T-helper 1 cell (primary cell): ENCODE data around the gene PRSS53.
"Not testable (repeated sequence)": the region's sequence is repeated elsewhere in the genome, so short reads cannot be mapped to it uniquely, and the experiment has no call there.

Source experiments
- DNase-seq, 5 donors: peaks; one replicate each; pipeline ENCODE4 v3.0.0-alpha.2; 2012 to 2020
- total RNA-seq, 4 donors: gene quantifications; one replicate each; lab custom pipeline; 2026; lab: John Stamatoyannopoulos, UW

The PRSS53 gene
- total RNA-seq: 2.0 to 8.0 (median 6.3) reads per million in 4 donors

DNA sequence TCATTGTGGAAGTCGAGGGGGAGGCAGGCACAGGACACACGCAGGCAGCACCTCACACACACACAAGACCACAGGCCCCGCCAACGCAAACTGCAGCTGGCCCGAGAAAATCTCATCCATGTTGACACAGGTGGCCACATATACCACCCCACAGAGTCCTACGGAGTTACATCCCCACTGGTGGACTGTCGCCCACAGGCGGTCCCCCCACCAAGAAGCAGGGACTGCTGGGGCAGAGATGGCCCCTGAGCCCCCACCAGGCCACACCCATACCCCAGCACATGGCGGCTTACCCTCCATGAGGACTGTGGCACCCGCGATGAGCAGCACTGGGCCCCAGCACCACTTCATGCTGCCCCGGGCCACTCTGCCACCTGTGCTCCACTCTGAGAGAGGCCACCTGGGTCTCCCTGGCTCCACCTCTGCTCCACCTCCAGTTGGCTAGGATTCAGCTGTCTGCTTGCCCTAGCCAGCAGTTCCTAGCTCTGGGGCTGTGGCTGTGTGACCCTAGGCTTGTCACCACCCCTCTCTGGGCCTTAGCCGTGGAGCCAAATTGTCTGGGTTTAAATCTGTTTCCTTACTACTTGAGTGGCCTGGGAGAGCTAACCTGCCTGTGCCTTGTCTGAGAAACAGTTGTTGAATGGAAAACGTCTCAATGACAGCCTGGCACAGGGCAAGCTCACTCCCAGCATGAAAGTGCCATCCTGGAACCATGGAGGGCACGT, at the start of gene PRSS53:
PRSS53 (minus strand) TSS at position 485 of the 725 bp plus-strand sequence; CDS start at position 351, 134 bp downstream.
- DNase-seq: no peak

DNA sequence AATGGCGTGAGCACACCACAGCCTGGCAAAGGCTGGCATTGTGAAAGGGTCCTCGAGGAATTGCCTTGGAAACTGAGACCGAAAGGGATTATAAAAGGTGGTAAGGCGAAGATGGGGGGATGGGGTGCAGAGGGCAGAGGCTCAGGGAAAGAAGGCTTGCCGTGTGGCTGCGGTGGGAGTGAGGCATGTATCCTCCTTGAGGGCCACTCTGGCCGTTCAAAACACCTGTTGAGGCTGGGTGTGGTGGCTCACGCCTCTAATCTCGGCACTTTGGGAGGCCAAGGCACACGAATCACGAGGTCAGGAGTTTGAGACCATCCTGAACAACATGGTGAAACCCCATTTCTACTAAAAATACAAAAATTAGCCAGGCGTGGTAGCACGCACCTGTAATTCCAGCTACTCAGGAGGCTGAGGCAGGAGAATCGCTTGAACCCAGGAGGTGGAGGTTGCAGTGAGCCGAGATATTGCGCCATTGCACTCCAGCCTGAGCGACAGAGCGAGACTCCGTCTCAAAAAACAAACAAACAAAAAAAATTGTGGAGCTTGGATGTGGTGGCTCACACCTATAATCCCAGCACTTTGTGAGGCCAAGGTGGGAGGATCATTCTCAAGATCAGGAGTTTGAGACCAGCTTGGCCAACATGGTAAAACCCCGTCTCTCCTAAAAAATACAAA, 48.2 kb upstream of the PRSS53 start:
- DNase-seq: not testable (repeated sequence)

DNA sequence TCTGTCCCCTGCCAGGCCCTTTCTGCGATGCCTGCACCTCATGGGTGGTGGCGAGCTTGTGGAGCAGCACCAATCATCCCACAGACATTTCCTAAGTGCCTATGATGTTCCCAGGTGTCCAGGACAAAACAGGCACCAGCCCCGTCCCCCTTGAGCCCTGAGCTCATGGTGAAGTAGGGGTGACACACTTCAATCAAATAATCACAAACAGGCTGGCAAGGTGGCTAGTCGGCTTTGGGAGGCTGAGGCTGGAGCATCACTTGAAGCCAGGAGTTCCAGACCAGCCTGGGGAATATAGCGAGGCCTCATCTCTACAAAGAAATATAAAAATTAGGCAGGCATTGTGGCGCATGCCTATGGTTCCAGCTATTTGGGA, 47.5 kb upstream of the PRSS53 start:
- no peak for DNase-seq

DNA sequence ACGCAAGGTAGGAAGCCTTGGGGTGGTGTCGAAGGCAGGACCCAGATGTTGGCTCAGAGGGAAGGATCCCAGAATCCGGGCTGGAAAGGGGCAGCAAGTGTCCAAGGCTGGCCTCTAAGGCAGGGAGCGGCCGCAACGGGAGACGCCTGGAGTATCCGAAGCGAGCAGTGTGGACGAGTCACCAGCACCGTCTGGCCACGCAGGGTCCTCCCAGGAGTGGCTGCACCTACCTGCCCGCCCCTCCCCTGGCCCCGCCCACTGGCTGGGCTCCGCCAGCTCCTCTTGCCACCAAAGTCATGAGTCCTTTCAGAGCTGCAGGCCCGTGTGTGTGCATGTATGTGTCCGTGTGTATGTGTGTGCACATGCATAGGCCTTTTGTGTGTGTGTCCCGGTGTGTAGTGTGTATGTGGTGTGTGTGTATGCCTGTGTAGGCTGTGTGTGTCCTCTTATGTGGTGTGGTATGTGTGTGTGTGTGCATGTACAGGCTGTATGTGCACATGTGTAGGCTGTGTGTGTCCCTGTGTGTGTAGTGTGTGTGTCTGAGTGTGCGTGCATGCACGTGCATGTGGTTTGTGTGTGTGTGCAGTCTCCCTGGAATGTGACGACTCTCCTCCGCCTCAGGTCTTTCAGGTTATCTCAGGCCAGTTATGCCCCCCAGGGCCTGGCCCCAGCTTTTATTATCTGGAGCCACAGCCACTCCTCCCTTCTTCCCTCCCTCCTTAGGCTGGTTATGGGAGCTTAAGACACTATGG, 47.0 kb upstream of the PRSS53 start, which contains the start of gene PRSS8:
PRSS8 (minus strand) TSS at position 193 of the 752 bp plus-strand sequence. CDS start 229 bp downstream, outside the sequence.
- DNase-seq: no peak

DNA sequence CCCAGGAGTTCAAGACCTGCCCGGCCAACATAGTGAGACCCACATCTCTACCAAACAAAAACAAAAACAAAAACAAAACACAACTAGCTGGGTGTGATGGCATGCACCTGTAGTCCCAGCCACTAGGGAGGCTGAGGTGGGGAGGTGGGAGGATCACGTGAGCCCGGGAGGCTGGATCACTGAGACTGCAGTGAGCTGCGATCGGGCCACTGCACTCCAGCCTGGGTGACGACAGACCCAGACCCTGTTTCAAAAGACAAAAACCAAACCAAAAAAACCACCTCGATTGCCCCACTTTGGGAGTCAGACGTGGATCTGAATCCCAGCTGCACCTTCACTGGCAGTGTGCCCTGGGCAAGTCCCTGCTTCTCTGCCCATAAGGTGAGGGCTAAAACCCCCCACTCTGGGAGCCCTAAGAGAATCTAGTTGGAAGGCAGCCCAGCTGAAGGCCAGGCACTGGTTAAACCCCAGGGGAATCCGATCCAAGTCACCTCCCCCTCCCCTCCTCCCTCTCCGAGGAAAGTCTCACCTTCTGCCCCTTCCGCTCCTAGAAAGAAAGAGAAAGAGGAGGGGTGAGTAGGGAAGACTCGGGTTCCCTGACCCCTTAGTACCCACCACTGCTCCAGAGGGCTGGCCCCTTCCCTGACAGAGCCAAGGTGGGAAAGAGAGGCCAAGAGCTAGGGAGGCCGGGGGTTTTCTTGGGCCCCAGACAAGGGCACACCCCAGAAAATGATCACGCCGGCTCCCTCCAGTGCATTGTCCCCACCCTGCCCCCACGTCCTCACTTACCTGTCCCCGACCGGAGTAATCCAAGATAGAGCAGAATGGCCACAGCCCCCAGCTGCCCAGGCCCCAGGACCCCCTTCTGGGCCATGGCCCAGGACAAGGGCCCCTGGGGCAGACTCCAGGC, 46.1 kb upstream of the PRSS53 start:
- DNase-seq: no peak

DNA sequence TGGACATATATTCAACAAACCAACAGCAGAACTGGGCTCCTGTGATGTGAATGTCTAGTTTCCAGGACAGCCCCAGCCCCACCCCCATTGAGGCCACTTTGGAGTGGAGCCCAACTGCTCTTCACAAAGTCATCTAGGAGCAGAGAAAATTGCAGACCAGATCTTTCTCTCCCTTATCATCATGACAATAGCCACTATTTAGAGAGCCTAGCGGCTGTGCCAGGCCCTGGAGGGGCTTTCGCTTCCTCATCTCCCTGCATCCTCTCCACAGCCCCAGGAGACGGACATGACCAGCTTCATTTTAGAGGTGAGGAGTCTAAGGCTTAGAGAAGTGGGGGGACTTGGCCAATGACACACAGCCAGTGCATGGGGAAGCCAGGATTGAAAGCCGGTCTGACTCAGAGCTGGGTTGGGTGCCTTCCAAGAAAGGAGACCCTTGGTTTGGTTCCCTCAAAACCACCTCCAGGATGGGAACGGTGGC, 45.4 kb upstream of the PRSS53 start:
- no peak for DNase-seq

DNA sequence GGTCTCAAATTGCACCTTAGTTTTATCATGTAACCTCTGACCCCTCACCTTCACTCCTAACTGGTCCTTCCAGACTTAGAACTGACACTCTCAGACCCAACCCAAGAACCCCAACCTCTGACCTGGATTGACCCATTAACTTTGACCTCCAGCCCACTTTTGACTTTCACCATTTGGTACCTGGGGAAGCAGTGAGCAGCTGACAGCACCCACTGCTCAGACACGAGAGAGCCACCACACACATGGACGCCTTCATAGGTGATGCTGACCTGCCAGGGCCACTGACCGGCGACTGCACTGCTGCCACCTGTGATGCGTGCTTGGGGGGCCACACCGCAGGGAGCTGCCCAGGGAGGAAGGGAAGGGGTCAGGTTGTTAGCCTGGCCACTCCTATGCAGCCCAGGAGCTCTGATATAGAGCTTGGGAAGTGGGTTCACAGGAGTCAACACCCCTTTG, 44.3 kb upstream of the PRSS53 start:
- DNase-seq: no peak

DNA sequence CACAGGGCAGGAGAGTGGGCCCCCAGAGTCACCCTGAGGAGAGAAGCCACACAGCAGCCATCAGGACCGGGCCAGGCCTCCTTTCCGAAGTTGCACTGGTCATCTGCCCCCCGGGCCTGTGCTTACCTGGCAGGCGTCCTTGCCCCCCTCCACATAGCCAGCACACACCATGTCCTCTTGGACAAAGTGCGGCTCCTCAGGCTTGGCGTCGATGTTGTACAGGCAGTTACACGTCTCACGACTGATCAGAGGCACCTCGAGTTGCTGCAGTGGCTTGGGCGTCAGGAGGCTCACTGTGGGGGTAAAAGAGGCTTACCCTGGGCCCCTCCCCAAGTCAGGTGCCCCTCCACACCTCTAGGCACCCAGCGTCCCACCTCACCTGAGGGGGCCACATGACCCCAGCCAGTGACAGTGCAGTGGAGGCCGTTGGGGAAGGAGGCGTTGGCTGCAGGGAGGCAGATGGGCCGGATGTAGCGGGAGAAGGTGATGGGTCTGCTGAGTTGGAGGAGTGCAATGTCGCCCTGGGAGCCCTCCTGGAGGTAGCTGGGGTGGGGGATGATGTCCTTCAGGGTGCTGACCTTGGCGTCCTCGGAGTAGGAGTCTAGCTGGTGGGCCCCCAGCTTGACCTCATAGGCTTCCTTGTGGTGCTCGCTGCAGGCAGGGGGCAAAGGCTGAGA, 43.7 kb upstream of the PRSS53 start:
- no peak for DNase-seq

DNA sequence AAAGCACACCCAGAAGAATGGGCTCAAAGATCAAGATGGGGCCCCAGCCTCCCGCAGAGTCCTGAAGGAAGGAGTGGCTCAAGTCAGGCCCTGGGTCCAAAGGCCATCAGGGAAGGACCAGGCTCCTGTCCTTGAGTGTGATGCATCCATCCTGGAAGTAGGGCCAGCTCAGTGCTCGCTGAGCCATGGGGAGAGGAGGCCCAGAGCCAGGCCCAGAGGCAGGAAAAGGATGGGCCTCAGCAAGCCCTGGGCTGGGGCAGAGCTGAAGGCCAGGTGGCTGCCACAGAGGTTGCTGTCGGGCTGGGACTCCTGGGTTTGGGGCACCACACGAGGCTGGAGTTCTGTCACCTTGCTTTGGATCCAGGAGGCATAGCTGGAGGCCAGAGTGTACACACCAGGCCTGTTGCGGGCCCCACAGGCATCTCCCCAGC, 43.1 kb upstream of the PRSS53 start:
- DNase-seq: no peak

DNA sequence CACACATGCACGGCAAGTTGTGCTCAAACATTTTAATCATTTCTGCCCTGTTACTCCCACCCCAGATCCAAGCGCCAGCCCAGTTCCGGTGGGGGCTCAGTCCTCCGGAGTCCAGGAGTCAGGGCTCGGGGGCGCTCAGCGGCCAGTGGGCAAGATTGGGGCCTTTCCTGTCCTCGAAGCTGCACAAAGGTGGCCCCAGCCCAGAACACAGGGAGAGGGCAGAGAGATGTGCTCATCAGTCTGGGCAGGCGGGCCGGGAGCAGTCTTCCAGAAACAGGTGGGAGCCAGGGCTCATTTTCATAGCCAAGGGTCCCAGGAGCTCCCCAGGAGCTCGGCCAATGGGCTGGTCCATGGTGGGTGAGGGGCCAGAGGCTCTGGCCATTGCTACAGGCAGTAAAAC, 42.7 kb upstream of the PRSS53 start:
- no peak for DNase-seq

DNA sequence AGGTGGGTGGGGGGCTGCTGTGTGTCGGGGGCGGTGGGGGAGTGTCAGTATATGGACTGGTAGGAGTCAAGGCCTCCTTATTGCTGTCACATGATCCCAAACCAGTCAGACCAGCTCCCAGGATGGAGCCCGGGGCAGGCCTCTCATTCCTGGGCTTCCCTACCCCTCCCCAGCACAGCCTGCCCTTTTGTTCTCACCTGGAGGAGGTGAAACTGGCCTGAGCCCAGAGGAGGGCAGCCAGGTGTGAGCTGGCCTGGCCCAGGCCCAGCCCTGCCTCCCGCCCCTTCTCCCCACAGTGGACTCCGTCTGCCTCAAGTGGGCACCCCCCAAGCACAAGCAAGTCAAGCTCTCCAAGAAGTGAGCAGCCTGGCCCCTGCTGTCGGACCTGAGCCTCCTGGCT, 42.2 kb upstream of the PRSS53 start:
- no peak for DNase-seq

DNA sequence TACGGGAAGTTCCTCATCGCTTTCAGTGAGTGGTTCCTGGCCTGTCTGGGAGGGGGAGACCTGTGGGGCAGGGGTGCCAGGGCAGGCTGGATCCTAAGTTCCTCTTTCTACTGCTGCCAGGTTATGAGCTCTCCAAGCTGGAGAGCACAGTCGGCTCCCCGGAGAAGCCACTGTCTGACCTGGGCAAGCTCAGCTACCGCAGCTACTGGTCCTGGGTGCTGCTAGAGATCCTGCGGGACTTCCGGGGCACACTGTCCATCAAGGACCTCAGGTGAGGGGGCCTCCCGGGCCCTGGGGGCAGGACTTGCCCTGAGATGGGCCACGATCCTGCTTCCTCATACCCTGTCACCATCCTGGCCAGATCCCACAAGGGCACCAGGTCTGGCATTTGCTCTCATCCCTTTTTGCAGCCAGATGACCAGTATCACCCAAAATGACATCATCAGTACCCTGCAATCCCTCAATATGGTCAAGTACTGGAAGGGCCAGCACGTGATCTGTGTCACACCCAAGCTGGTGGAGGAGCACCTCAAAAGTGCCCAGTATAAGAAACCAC, 41.7 kb upstream of the PRSS53 start:
- no peak for DNase-seq

DNA sequence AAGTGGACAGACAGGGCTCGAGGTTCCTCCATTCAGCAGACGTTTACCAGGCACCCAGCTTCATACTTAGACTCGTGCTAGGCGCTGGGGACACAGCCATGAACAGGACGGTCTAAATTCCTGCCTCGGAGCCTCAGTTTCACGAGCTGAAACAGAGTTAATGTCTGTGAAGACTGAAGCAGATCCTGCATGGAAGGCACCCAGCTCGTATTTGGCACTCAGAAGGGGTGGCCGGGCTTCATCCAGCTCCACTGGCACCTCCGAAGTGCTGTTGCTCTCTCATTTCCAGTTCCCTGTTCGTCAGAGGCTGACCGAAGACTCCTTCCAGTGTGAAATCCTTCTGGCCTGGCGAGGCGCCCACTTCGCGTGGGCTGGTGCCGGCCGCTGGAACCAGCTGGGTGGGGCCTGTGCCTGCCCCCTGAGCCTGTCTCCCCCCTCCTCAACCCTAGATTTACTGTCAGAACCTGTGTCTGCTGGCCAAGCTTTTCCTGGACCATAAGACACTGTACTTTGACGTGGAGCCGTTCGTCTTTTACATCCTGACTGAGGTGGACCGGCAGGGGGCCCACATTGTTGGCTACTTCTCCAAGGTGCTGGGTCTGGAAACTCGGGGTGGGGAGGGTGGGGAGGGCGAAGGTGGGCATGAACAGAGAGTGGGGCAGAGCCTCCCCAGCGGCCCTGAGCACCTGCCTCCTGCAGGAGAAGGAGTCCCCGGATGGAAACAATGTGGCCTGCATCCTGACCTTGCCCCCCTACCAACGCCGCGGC, 41.0 kb upstream of the PRSS53 start:
- DNase-seq: no peak

DNA sequence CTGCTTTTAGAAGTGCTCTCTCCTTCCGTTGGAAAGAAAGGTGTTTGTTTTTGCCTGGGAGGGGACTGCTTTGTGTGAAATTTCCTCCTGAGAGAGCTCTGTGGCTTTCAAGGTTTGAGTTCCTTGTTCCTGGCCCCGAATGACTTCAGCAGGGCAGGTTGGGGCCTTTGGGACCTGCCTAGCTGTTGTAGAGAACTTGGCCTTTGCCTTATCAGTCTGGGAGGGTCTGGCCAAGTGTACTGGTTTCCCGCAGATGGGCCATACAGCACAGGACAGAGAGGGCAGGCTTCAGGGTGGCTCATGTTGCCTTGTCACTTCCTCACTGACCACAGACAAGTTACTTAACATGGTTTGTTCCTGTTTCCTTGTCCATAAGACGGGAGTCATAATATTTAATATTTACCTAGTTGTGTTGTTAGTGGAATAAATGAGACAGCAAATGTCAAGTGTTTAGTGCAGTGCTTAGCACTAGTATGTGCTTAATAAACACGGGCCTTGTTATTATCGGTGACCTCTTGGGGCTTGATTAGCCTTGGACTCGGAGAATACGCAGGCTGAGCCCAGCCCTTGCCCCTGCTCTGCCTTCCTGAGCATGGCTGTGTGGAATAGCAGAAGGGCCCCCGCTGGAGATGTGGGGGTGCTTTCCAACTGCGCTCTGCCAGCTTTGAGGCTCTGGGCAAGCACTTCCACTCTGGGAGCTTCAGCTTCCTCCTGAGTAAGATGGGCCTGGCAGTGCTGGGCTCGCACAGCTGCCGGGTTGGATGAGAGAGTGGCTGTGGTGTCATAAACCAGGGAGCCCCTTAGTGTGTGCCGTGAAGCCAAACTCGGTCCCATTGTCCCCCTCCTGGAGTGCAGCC, 40.2 kb upstream of the PRSS53 start:
- no peak for DNase-seq

DNA sequence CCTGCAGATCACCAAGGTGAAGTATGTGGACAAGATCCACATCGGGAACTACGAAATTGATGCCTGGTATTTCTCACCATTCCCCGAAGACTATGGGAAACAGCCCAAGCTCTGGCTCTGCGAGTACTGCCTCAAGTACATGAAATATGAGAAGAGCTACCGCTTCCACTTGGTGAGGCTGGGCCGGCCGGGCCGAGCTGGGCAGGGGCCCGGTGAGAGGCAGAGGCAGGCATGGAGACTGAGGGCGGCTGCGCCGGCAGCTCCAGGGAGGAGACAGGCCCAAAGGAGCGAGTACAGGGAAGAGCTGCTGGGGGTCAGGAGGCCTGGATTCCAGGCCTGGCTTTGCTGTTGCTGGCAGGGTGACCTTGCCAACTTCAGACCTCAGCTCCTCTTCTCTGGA, 38.4 kb upstream of the PRSS53 start:
- no peak for DNase-seq

DNA sequence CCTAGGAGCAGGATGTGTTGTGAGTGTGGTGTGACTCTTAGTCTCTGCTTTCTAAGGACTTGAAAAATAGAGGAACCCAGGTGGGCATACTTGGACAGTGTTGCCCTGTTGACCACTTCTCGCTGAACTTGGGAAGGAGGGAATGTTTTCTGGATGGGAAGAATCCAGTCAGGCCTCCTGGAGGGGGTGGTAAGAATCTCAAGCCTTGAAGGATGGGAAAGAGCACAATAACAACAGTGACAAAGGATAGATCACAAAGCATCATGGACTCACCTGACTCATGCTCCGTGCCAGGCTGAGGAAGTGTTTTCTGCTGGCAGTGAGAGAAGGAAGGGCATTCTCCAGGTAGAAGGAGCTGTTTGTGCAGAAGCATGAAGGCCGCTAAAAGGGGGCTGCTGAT, 37.1 kb upstream of the PRSS53 start:
- DNase-seq: no peak

DNA sequence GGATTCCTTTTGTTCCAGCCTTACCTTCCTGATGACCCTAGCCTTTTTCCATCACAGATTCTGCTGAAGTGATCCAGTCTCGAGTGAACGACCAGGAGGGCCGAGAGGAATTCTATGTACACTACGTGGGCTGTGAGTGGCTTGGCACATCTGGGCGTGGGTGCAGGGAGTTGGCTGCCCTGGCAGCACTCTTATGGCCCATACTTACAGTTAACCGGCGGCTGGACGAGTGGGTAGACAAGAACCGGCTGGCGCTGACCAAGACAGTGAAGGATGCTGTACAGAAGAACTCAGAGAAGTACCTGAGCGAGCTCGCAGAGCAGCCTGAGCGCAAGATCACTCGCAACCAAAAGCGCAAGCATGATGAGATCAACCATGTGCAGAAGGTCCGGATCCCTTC, 31.4 kb upstream of the PRSS53 start:
- no peak for DNase-seq

DNA sequence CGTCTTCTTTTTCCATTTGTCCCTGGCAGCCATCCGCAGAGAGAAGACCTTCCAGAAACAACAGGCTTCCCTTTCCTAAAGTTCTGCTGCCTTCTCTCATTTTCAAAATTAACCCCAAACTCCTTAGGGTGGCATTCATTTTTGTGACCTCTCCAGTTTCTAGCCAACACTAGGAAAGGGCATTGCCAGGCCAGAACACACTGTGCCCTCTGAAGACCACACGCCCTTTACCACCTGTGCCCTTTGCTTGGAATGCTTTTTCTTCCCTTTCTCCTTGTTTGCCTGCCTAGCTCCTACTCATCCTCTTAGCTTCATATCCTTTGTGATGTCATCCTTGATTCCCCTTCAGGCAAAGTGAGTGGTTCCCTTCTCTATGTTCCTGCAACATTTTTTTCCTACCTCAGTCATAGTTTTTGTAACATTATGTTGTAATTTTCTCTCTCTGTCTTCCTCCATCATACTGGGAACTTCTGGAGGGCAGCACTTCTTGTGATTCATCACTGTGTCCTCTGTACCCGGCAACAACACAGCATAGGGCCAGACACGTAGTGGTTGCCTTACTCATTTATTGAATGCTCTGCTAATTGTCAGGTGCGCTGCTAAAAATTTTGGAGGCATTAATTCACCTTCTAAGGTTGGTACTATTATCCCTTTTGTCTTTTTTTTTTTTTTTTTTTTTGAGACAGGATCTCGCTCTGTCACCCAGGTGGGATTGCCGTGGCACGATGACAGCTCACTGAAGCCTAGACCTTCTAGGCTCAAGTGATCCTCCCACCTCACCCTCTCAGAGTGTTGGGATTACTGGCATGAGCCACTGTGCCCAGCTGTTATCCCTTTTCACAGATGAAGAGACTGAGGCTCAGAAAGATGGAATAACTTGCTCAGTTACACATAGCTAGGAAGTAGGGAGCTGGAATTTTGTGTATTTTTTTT, 29.7 kb upstream of the PRSS53 start:
- no peak for DNase-seq
